Mucosa of gallbladder (tissue), 1 donor: ENCODE data around the gene NOVA2. TPM values are rescaled to one million over a fixed set of nuclear protein-coding genes. Genes with fewer than 3 reads are reported as not detected.

Source experiments
- DNase-seq: peaks from one replicate; pipeline ENCODE4 v3.0.0-alpha.2; 2020; ENCODE audit warnings: low spot score
- total RNA-seq: library from RNA; stranded (reverse); gene quantifications from one replicate; pipeline ENCODE4 v1.2.1, GENCODE V29; 2021
- donor health status: DM: no; HTN: no; CAD: no.

NOVA2 gene
- total RNA-seq, 1 donor from 2014 or later, result 3.1 TPM

- no peak for DNase-seq
Observed at GRCh38 chr19:45924891-45925447, 48.7 kb downstream of the NOVA2 start.

- no peak for DNase-seq
Observed at GRCh38 chr19:45922281-45922680, 51.4 kb downstream of the NOVA2 start.

DNA sequence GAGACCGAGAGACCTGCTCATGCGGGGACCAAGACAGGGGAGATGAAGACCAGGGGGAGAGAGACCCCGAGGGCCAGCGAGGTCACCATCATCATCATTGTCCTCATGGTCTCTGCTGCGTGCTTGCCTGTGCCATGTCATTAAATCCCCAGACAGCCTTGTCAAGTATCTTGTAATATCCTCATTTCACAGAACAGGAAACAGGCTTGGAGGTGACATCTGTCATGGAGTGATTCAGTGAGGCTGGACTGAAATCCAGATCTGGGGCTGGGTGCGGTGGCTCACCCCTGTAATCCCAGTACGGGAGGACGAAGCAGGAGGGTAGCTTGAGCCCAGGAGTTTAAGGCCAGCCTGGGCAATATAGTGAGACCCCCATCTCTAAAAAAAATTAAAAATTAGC lies 53.2 kb downstream of the NOVA2 start:
- no peak for DNase-seq

GRCh38 chr19:45919678-45920077 lies 54.0 kb downstream of the NOVA2 start:
- DNase-seq, result no peak

DNA sequence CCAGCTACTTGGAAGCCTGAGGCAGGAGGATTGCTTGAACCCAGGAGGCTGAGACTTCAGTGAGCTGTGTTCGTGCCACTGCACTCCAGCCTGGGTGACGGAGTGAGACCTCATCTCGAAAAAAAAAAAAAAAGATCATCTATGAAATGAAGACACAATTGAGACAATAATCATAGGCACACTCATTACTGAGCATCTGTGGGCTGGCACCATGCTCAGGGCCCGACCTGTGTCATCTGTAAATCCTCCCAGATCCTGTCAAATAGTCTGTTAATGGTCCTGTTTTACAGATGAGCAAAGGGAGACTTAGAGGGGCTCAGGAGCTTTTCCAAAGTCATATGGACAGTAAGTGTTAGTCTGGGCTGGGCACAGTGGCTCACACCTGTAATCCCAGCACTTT lies 54.9 kb downstream of the NOVA2 start:
- no peak for DNase-seq

- DNase-seq, result no peak
Observed at GRCh38 chr19:45917421-45918091, 56.1 kb downstream of the NOVA2 start.

- no peak for DNase-seq
Observed at GRCh38 chr19:45913874-45914830, 59.5 kb downstream of the NOVA2 start, which contains the start of gene NANOS2. Gene NANOS2 (minus strand): TSS chr19:45914778. CDS start chr19:45914693, 85 bp downstream.

GRCh38 chr19:45911291-45911690 lies 62.4 kb downstream of the NOVA2 start:
- no peak for DNase-seq

- no peak for DNase-seq
Observed at GRCh38 chr19:45908956-45909355, 64.7 kb downstream of the NOVA2 start.

DNA sequence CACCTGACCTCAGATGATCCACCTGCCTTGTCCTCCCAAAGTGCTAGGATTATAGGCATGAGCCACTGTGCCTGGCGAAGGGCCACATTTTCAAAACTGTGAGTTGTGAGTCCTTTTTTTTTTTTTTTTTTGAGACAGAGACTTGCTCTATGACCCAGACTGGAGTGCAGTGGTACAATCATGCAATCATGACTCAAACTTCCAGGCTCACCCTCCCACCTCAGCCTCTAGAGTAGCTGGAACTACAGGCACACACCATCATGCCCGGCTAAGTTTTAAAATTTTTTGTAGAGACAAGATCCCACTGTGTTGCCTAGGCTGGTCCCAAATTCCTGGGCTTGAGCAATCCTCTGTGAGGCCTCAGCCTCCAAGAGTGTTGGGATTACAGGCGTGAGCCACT lies 67.4 kb downstream of the NOVA2 start:
- DNase-seq, result no peak

DNA sequence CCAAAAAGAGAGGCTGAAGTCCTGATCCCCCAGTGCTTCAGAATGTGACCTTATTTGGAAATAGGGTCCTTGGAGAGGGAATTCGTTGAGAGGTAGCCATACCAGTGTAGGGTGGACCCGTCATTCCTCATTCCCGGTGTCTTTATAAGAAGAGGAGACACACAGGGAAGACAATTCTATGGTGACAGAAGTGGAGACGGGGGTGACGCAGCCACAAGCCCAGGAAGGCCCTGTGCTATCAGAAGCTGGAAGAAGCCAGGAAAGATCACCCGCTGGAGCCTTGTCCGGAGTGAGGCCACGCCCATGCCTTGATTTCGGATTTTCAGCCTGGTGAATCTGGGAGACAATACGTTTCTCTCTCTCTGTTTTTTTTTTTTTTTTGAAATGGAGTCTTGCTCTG lies 68.7 kb downstream of the NOVA2 start:
- DNase-seq, result no peak

DNA sequence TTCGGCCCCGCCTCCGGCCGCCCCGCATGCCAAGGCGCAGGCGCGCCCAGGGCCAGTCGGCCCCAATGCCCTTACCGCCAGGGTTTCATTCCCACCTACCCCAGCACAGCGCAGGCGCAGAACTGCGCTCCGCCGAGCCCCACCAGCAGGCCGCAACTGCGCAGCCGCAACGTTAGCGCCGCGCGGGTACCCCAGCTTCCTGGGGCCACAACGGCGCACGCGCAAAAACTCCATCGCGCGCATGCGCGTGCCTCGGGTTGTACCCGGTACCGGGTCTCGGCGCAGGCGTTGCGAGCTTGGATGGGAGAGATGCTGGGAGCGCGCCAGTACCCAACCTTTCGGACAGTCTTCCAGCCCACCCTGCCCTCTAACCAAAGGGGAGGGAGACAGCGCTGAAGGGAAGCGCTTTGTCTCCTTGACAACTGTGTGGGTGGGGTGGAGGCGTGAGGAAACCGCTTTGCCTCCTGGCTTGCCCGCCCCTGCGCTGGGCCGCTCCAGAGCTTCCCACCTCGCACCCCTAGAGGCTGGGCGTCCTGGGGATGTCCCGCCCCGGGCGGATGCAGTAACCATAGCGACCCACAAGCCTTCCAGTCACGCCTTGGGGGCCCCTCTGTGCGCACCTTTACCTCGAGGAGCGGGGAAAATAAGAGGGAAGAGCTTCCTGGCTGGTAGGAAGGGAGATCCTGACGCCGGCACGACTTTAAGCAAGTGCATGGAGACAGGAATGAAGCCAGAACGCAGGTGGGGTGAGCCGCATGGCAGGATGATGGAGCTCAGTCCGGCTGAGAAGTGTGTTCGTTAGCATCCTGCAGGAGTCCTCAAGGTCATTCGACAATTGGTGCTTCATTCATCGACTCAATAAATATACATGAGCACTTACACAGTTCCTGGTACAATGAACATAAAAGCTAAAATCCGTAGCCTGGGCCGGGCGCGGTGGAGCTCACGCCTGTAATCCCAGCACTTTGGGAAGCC lies 70.7 kb downstream of the NOVA2 start:
- DNase-seq, result peak; percentile 99

DNA sequence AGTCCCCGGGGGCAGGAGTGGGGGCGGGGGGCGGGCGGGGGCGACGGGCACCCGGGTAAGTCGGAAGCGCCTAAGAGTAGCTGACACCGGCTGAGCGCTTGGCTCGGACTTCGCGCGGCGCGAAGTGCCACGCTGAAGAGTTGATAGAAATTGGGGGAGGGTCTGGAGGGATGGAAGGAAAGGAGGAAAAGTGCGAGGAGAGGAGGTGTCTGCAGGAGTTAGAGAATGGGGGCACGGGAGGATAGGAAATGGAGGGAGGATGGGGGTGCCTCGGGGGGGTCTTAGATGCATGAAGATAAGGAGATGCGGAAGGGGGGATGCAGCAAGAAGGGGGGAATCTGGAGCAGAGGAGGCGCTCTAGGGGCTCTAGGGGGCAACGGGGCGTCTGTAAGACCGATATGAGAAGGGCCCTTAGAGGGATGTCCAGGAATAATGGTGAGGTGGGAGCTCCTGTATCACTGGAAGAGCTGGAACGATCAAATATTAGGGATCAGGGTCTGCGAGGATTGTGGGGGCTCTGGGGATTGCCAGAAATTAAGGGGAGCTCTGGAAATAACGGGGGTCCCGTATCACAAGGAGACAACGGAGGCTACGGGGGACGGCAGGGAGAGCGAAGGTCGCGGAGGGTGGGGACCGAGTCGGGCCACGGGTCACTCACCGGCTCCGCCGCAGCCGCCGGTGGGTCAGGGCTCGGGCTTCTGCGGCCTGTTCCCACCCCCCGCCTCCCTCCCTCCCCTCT lies 71.6 kb downstream of the NOVA2 start, which contains the start of gene MYPOP:
TSS of gene MYPOP (minus strand) at position 702 of the 739 bp plus-strand sequence. CDS start 840 bp downstream, outside the sequence.
- no peak for DNase-seq

DNA sequence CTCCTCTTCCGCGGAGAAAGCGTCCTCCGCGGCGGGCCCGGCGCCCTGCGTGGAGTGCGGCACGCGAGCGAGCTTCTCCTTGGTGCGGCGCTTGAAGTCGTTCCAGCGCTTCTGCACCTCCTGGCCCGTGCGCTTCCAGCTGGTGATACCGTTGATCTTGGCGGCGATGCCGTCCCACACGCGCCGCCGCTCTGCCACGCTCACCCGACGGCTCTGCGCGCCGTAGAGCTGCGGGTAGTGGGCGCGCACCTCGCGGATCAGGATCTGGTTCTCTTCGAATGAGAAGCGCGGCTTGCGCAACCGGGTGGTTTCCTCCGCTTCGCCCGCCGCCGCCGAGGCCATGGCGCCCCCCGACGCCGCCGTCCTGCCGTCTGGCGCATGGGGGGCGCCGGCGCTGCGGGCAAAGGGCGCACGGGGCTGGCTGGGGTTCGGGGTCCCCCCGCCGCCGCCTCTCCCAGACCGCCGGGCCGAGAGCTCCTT lies 72.2 kb downstream of the NOVA2 start:
- DNase-seq, result no peak

DNA sequence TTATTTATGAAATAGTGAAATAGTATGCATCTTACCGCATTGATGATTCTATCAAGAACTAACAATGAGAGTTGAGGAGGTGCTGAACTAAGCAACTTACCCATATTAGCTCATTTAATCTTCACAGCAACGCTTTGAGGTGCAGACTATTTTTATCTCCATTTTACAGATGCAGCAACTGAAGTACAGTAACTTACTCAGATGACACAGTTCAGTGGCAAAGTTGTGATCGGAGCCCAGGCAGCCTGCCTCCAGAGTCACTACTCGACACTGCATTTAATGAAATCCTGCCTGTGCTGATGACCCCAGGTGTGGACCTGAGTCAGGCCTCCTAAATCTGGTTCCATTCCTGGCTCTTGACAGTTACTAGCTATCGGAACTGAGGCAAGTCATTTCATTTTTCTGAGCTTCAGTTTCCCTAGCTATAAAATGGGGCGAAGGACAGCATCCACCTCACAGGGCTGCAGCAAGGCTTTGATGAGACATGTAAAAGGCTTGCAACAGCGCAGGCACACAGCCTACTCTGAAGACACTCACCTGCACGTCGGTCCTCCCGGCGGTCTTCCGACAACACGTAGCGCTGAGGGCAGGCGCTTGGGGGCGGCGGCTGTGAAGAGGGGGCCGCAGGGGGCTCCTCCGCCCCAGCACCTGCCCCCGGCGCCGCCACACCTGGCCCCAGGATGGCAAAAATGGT lies 72.8 kb downstream of the NOVA2 start:
- no peak for DNase-seq

DNA sequence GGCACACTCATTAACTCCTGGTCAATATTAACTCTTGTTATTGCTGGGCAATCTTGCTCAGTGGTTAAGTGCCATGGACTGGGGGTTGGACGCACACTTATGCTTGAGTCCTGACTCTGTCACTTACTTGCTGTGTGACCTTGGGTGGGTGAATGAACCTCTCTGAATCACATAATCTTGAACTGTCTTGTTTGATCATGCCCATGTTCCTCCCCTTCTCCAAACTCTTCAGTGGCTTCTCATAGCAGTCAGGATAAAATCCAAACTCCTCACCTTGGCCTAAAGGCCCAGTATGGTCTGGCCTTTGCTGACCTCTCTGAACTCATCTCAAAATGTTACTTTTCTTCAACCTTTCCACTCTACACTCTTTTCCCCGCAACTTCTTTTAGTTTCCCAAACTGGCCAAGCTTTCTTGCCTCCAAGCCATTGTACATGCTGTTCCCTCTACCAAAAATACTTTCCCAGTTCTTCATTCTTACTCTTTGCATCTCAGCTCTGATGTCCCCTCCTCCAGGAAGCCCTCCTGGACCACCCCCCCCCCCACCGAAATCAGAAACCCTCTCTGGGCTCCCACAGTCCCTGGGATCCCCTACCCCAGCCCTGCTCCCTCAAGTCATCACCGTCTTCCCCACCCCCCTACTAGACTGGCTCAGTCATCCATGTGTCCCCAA lies 73.6 kb downstream of the NOVA2 start:
- DNase-seq, result no peak

- no peak for DNase-seq
Observed at GRCh38 chr19:45899253-45899652, 74.4 kb downstream of the NOVA2 start.

DNA sequence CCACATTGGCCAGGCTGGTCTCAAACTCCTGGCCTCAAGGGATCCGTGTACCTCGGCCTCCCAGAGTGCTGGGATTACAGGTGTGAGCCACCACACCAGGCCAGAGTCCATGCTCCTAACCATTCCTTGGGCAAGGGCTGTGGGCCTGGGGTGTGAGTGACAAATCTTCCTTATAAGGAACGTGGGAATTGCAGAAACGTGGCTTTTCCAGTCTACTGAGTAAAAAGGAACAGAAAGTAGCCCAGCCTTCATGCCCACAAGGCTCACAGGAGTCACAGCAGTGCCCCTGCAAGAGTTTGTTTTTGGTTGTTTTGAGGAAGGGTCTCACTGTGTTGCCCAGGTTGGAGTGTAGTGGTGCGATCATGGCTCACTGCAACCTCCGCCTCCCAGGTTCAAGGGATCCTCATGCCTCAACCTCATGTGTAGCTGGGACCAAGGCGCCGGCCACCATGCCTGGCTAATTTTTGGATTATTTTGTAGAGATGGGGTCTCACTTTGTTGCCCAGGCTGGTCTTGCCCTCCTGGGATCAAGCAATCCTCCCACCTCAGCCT lies 76.3 kb downstream of the NOVA2 start:
- DNase-seq, result no peak
